ENCODE data around the gene GRK4.

GRCh38 chr4:2936773-2937145 is 26.6 kb upstream of the GRK4 start:
- TF ChIP-seq CTCF (IDR thresholded peaks at IDR 0.05; ENCODE audit: low read depth, low read length), result no peak
- peak; percentile 25 for TF ChIP-seq POLR2A (IDR thresholded peaks at IDR 0.05; ENCODE audit: extremely low read depth, insufficient read length)

Measured in NB4 (cell line).